Coronary artery (tissue), 2 donors: ENCODE results near the gene VSIG2.

ENCODE experiments used
- DNase-seq: peaks from one replicate; pipeline ENCODE4 v3.0.0-alpha.2; 2017; ENCODE audit warnings: low spot score
- H3K27ac ChIP-seq, 2 donors: fragments of 200-600 bp; sonication (generic); one replicate each; pipeline ENCODE4 v1.5.1; 2016 to 2019
- H3K4me3 ChIP-seq: fragments of 200-600 bp; sonication (generic); 2 replicates; pipeline ENCODE4 v1.5.1; 2016; ENCODE audit warnings: mild to moderate bottlenecking, moderate library complexity
- TF ChIP-seq, protein P1 (sequence below): fragments of 200-600 bp; sonication (generic); IDR thresholded peaks from one replicate; pipeline ENCODE4 v1.5.1; 2019; ENCODE audit warnings: antibody characterized with exemption

The VSIG2 gene

DNA sequence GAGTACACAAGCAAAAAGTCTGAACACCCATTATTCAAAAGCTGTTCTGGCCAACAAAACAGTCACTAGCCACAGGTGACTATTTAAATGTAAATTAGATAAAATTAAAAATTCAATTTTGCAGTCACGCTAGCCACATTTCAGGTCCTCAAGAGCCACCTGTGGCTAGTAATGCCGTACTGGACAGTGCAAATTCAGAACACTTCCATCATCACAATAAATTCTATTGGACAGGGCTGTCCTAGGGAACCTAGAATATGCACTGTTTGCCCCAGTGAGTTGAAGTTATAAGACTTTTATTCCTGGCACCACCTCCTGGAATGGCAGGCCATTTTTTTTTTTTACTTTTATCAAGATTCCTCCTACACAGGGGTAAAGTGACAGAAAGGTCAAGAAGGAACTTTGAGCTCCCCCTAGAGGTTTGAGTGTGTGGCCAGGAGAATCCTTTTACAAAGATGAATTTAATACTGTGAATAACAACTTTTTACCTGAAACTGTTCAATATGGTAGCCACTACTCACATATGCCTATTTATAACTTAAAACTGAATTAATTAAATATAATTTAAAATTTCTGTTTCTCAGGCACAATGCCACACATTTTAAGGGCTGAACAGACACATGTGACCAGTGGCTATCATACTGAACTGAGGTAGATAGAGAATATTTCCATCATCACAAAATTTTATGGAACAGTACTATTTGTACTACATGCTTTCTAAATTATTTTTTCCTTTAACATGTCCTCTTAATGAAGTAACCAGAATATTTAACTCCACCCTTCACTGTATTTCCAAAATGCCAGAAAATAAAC lies 41.6 kb upstream of the VSIG2 start:
- TF ChIP-seq, protein P1, sequence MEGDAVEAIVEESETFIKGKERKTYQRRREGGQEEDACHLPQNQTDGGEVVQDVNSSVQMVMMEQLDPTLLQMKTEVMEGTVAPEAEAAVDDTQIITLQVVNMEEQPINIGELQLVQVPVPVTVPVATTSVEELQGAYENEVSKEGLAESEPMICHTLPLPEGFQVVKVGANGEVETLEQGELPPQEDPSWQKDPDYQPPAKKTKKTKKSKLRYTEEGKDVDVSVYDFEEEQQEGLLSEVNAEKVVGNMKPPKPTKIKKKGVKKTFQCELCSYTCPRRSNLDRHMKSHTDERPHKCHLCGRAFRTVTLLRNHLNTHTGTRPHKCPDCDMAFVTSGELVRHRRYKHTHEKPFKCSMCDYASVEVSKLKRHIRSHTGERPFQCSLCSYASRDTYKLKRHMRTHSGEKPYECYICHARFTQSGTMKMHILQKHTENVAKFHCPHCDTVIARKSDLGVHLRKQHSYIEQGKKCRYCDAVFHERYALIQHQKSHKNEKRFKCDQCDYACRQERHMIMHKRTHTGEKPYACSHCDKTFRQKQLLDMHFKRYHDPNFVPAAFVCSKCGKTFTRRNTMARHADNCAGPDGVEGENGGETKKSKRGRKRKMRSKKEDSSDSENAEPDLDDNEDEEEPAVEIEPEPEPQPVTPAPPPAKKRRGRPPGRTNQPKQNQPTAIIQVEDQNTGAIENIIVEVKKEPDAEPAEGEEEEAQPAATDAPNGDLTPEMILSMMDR, result peak; percentile 37
- H3K27ac ChIP-seq, result no peak overlapping the region
- DNase-seq, result no peak
- H3K4me3 ChIP-seq, result no peak overlapping the region

DNA sequence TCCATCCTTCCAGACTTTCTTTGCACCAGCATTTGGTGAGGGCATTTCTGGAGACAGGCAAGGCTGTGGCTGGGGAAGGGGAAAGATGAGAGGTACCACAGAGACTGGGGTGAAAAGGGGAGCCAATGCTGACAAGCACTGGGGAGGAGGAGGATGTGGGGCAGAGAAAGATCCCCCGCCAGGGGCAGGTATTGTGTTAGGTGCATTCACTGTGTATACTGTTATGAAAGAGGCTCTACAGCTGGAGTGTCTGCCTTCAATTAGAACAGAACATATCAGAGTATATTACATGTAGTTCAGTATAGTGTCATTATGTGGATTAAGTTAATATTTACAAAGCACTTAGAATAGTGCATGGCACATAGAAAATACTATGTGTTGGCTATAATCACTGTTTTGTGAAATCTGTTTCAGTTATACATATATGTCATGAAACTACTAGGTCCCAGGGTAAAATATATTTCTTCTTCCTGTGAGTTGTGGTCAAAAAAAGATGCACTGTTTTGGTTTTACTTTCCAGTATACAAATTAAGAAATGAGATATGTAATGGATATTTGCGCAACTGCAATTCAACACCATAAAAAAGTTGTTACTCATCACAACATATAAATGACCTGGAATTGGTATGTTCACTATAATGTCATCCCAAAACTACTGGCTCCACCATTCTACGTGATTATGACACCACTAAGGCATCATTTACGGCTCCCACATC lies 39.7 kb upstream of the VSIG2 start:
- DNase-seq, result no peak
- Histone ChIP-seq H3K4me3 (no peak overlapping the region), H3K27ac (no peak overlapping the region)
- TF ChIP-seq, protein P1, result no peak

DNA sequence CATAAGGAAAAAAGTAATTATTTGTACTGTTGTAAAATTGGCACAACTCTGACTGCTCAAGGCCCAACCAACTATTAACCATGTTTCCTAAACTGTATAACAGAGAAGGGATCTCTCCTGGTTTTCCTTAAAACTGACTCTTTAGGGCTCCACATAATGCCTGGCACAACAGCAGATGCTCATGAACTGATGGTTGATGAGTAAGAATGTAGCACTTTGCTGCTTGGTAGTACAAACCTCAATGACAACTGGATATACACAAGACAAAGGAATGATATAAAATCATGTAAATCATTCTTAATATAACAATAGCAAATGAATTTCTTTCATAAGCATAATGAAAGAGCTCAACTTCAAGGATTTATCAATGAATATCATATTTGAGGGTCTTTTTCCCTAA lies 36.5 kb upstream of the VSIG2 start:
- TF ChIP-seq, protein P1, result no peak
- no peak for DNase-seq
- no peak overlapping the region for H3K4me3 ChIP-seq
- no peak overlapping the region for H3K27ac ChIP-seq

DNA sequence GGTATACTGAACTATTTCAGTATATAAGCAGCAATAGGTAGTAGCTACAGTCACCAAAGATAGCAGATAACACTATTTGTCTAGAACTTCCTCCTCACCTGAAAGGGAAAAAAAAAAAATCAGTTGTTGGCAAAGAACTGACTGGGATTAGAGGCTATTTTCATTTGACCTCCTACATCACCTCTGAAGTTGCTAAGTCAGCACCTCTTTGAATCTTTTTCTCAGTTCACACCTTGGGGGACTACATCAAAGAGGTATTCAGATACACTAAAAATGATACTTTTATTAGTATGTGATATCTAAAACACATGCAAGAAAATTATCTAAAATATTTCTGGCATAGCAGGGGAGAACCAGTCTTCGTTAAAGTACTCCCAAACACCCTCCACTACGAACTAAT lies 32.0 kb upstream of the VSIG2 start:
- TF ChIP-seq, protein P1, result no peak
- no peak for DNase-seq

DNA sequence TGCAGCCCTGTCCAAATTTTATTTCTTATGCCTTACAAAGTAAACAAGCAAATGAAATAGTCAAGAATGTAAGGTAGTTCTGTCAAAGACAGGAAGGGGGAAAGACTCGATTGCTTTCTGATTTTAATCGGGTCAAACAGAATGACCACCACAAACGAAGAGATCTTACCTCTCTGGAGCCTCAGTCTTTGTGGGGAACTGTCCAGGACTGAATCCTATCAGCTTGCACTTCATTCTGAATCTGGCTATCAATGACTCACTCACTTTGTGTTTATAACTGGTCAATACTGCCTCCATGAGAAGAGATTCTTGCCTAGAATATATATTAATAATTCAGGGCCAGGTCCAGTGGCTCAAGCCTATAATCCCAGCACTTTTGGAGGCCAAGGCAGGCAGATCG lies 30.9 kb upstream of the VSIG2 start:
- no peak overlapping the region for H3K4me3 ChIP-seq
- DNase-seq, result no peak
- H3K27ac ChIP-seq, result no peak overlapping the region
- TF ChIP-seq, protein P1, result no peak

More for the DNA sequence above, 32.0 kb upstream of the VSIG2 start:
- H3K4me3 ChIP-seq, result no peak overlapping the region
- H3K27ac ChIP-seq, result no peak overlapping the region

DNA sequence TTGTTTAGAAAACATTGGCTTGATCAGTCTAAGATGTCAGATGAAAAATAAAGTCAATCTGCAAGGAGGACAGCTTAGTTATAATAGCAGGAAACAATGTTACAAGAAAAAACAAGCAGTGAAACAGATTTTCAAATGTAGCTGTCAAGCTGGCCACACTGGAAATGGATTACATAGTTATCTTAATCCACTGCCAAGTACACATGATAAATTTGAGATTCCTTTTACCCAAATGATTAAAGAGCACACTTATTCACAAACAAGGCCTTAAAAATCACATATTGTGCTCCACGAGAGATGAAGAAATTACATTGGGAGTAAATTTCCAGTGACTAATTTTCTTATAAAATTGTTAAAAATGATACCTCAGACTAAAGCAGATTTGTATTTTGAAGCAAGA lies 27.5 kb upstream of the VSIG2 start:
- Histone ChIP-seq H3K4me3 (no peak overlapping the region), H3K27ac (no peak overlapping the region)
- TF ChIP-seq, protein P1, result no peak
- DNase-seq, result no peak
